Measurements from ENCODE around the gene IL1RN. TPM values are rescaled to one million over a fixed set of nuclear protein-coding genes. Genes with fewer than 3 reads are reported as not detected.

IL1RN gene
- total RNA-seq, 1 donor: not detected

DNA sequence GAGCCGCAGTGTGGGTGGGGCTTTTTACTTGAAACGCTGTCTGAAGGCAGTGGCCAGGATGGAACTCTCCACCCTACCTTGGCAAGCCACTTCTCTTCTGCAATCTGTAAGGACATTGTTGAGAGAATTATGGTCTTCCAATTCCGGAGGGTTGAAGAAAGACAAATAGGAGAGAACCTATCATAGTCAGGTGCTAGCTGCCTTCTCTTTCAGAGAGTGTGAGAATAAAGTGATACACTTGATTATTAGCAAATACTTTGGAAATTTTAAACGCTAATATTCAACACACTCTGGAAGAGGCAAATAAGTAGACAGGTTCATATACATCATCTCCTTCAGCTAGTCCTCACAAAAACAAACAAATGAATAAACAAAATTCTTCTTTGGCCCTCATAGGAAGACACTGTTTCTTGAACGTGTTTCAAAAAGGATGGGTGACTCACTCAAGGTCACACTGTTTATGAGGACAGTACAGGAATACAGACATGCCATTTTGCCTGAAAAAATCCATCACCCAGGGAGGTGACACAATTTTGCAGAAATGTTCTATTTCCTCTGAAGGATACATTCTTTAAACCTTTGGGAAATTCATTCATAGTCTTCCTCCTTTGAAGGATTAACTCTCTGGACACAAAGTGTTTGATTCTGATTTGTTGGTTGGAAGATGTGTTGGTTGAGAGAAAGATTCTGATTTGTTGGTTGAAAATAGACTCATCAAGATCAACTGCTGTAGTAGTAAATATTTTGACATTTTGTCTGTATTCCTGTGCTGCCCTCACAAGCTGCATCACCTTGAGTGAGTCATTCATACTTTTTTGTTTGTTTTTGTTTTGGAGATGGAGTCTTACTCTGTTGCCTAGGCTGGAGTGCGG is 2.2 kb upstream of the IL1RN start:
- peak overlapping the region; percentile 36 for H3K4me3 ChIP-seq (ENCODE audit: insufficient read depth, low read length)
- H4K20me1 ChIP-seq (ENCODE audit: insufficient read depth, low read length): no peaks in the 10 kb centered on the region
- no peak for DNase-seq (ENCODE audit: insufficient read length, low spot score, missing footprints)
- H3K4me1 ChIP-seq (ENCODE audit: insufficient read depth, low read length): peaks cover 3% of the 10 kb centered on the region
- H3K9me3 ChIP-seq (ENCODE audit: low read depth, low read length): no peaks in the 10 kb centered on the region
- H2AFZ ChIP-seq (ENCODE audit: low read length): no peak overlapping the region
- no peaks in the 10 kb centered on the region for H3K36me3 ChIP-seq (ENCODE audit: insufficient read depth, low read length)
- H3K27me3 ChIP-seq (ENCODE audit: insufficient read depth, low read length): peaks cover 36% of the 10 kb centered on the region
- no peaks in the 10 kb centered on the region for H3K79me2 ChIP-seq (ENCODE audit: insufficient read depth, low read length)
- no peak overlapping the region for H3K27ac ChIP-seq (ENCODE audit: low read depth, low read length)
- H3K4me2 ChIP-seq (ENCODE audit: insufficient read depth, low read length): peak overlapping the region; percentile 57
- no peak for TF ChIP-seq CTCF (IDR thresholded peaks at IDR 0.05; ENCODE audit: extremely low read depth, low read depth, low read length)

DNA sequence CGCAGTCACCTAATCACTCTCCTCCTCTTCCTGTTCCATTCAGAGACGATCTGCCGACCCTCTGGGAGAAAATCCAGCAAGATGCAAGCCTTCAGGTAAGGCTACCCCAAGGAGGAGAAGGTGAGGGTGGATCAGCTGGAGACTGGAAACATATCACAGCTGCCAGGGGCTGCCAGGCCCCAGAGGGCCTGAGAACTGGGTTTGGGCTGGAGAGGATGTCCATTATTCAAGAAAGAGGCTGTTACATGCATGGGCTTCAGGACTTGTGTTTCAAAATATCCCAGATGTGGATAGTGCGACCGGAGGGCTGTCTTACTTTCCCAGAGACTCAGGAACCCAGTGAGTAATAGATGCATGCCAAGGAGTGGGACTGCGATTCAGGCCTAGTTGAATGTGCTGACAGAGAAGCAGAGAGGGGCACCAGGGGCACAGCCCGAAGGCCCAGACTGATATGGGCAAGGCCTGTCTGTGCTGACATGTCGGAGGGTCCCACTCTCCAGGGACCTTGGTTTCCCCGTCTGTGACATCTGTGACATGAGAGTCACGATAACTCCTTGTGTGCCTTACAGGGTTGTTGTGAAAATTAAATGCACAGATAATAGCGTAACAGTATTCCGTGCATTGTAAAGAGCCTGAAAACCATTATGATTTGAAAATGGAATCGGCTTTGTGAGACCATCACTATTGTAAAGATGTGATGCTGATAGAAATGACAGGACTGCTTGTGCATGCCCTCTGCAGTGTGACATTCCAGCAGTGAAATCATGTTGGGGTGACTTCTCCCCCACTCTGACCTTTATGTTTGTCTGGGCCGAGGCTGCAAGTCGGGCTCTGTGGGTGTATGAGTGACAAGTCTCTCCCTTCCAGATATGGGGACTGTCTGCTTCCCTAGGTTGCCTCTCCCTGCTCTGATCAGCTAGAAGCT is 510 bp downstream of the IL1RN start:
- H3K79me2 ChIP-seq (ENCODE audit: insufficient read depth, low read length): no peaks in the 10 kb centered on the region
- no peak overlapping the region for H3K4me3 ChIP-seq (ENCODE audit: insufficient read depth, low read length)
- H3K27ac ChIP-seq (ENCODE audit: low read depth, low read length): no peak overlapping the region
- TF ChIP-seq CTCF (IDR thresholded peaks at IDR 0.05; ENCODE audit: extremely low read depth, low read depth, low read length): no peak
- H3K9me3 ChIP-seq (ENCODE audit: low read depth, low read length): no peaks in the 10 kb centered on the region
- no peak for DNase-seq (ENCODE audit: insufficient read length, low spot score, missing footprints)
- no peaks in the 10 kb centered on the region for H3K36me3 ChIP-seq (ENCODE audit: insufficient read depth, low read length)
- H4K20me1 ChIP-seq (ENCODE audit: insufficient read depth, low read length): no peaks in the 10 kb centered on the region
- peaks cover 3% of the 10 kb centered on the region for H3K4me1 ChIP-seq (ENCODE audit: insufficient read depth, low read length)
- no peak overlapping the region for H3K4me2 ChIP-seq (ENCODE audit: insufficient read depth, low read length)
- H2AFZ ChIP-seq (ENCODE audit: low read length): no peak overlapping the region
- peaks cover 18% of the 10 kb centered on the region for H3K27me3 ChIP-seq (ENCODE audit: insufficient read depth, low read length)

- DNase-seq (ENCODE audit: insufficient read length, low spot score, missing footprints): no peak
- no peaks in the 10 kb centered on the region for H3K9me3 ChIP-seq (ENCODE audit: low read depth, low read length)
- no peaks in the 10 kb centered on the region for H4K20me1 ChIP-seq (ENCODE audit: insufficient read depth, low read length)
- H3K4me2 ChIP-seq (ENCODE audit: insufficient read depth, low read length): no peak overlapping the region
- H3K27me3 ChIP-seq (ENCODE audit: insufficient read depth, low read length): peaks cover 9% of the 10 kb centered on the region
- no peak overlapping the region for H3K27ac ChIP-seq (ENCODE audit: low read depth, low read length)
- no peak for TF ChIP-seq CTCF (IDR thresholded peaks at IDR 0.05; ENCODE audit: extremely low read depth, low read depth, low read length)
- no peak overlapping the region for H2AFZ ChIP-seq (ENCODE audit: low read length)
- no peaks in the 10 kb centered on the region for H3K79me2 ChIP-seq (ENCODE audit: insufficient read depth, low read length)
- H3K4me3 ChIP-seq (ENCODE audit: insufficient read depth, low read length): no peak overlapping the region
- H3K4me1 ChIP-seq (ENCODE audit: insufficient read depth, low read length): peaks cover 2% of the 10 kb centered on the region
- H3K36me3 ChIP-seq (ENCODE audit: insufficient read depth, low read length): no peaks in the 10 kb centered on the region
Observed at GRCh38 chr2:113129519-113130078, 2.2 kb downstream of the IL1RN start.
